Left cardiac atrium (tissue), 4 donors: Measurements from ENCODE around the gene GM2A. TPM values are rescaled to one million over a fixed set of nuclear protein-coding genes. Genes with fewer than 3 reads are reported as not detected.
"Not testable (repeated sequence)": the region's sequence is repeated elsewhere in the genome, so short reads cannot be mapped to it uniquely, and the experiment has no call there.

Experiments used
- ATAC-seq, 2 donors: fragments of 200-7000 bp; cut with Tn5 transposase; one replicate each; pipeline ENCODE4 v1.9.1; 2020; ENCODE audit warnings: mild to moderate bottlenecking in 2 of 2, moderate library complexity in 2 of 2
- DNase-seq: peaks from one replicate; pipeline ENCODE4 v3.0.0-alpha.2; 2020
- intact Hi-C, 2 donors: fragments of 100-400 bp; cut with DNase I; formaldehyde crosslinking; loops; one replicate each; pipeline versions ENCODE4 v1.14.1 to v1.15.1; 2022 to 2023
- total RNA-seq, 2 donors: library from RNA; stranded (reverse); fragmentation: NEBNext Ultra II Directional; extraction: Animal tissue kit (Norgen Biotek cat#: 25700); gene quantifications; one replicate each; pipeline ENCODE4 v1.2.1, GENCODE V29; 2021
- donor health status: DM: no; HTN: yes; CAD: no.
- donor health status: DM: no; HTN: yes; CAD: no; lungs with severe emphysema.
- donor health status: DM: yes; HTN: yes; CAD: no.
- donor health status: Dilated cardiomyopathy.

The GM2A gene
- total RNA-seq, 2 donors from 2014 or later, result 29.9 to 33.1 TPM

DNA sequence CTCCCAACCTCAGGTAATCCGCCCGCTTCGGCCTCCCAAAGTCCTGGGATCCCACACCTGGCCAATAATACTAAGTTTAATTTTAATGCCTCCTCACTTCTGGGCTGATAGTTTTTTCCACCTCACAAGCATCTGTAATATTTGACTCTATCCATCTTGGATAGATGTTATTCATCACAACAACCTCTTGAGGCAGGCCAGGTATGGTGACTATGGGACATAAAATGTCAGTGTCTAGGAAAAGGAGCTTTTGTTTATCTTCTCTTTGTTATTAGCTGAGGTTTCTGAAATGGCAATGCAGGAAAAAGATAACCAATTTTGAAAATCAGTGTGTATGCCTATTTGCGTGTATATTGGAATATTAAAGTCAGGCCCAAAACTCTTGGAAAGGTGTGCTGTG, 27.9 kb upstream of the GM2A start:
- intact Hi-C loops, result no loop called here
- no peak for DNase-seq
- no peak for ATAC-seq

DNA sequence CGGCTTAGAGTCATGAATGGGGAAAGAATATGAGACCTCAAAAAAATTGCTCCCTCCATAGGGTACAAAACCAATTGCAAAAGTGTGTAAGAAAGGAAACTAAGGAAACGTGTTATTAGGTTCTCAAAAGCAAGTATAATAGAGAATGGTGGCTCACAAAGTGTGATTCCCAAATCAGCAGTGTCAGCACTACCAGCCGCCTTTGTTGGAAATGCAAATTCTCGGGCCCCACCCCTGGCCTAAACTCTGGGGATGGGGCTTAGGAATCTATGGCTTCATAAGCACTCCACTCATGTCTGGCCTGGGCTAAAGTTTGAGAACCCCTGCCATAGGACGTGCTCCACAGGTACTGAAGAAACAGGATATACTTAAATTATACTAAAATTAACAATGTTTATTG, 27.5 kb upstream of the GM2A start:
- intact Hi-C loops, result no loop called here

GRCh38 chr5:151227918-151228447, 25.0 kb upstream of the GM2A start:
- intact Hi-C loops, result no loop called here
- no peak for DNase-seq

More for the DNA sequence above, 27.5 kb upstream of the GM2A start:
- ATAC-seq, result no peak
- no peak for DNase-seq

GRCh38 chr5:151228986-151229385, 24.0 kb upstream of the GM2A start:
- DNase-seq (no peak), ATAC-seq (no peak)
- intact Hi-C loops, result no loop called here

More at GRCh38 chr5:151227918-151228447, 25.0 kb upstream of the GM2A start:
- ATAC-seq, result no peak

- ATAC-seq, result no peak
- DNase-seq, result no peak
- intact Hi-C loops, result no loop called here
Measured at GRCh38 chr5:151230048-151230680, 22.8 kb upstream of the GM2A start.

DNA sequence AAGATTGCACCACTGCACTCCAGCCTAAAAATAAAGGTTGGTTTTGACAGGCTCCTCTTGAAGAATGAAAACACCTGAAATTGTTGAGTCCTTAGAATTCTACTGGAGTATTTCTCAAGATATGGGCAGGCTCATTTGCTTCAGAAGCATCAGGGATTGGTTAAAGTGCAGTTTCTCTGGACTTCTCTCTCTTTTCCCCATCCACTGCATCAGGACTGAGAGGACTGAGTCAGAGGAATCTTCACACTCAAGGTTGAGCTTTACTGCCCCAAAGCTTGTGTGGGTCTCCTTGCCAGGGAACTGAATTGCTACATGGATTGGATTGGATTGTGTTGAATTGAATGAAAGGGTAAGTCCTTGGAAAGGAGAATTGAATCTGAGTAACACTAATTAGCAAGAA, 21.6 kb upstream of the GM2A start:
- intact Hi-C loops, result no loop called here
- no peak for DNase-seq
- ATAC-seq, result no peak

DNA sequence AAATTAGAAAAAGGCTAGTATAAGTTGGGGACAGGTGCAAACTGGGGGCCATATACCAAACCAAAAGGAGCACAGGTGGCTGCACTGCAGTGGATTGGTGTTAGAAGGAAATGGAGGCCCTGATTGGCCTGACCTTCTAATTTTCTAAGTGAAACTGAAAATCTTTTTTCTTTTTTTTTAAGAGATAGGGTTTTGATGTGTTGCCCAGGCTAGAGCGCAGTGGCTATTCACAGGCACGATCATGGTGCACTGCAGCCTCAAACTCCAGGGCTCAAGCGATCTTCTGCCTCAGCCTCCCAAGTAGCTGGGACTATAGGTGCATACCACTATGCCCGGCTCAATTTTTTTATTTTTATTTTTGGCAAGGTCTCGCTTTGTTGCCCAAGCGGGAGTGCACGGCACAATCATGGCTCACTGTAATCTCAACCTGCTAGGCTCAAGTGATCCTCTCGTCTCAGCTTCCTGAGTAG, 19.3 kb upstream of the GM2A start:
- no peak for DNase-seq
- intact Hi-C loops, result no loop called here
- ATAC-seq, result no peak

- peak; percentile 83 for DNase-seq
- ATAC-seq, result peak; percentile 69 to 88
- intact Hi-C loops, result loop anchor here (5.0 kb wide), 3 partner anchors 107 to 227 kb away; no protein-coding TSS in a partner anchor
Measured at GRCh38 chr5:151234476-151235238, 18.3 kb upstream of the GM2A start.

DNA sequence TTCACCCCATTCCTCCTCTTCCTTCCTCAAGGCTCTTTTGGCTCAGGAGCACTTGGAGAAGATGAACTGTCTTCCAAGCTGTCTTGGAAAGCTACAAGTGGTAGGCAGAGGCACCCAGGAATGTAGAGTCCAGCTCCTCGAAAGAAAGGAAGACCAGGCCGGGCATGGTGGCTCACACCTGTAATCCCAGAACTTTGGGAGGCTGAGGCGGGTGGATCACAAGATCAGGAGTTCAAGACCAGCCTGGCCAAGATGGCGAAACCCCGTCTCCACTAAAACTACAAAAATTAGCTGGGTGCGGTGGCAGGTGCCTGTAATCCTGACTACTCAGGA, 17.8 kb upstream of the GM2A start:
- not testable (repeated sequence) for DNase-seq

GRCh38 chr5:151236888-151237287, 16.1 kb upstream of the GM2A start:
- ATAC-seq (no peak), DNase-seq (no peak)
- intact Hi-C loops, result loop anchor here (5.0 kb wide), 3 partner anchors 110 to 230 kb away; no protein-coding TSS in a partner anchor

More for the DNA sequence above, 17.8 kb upstream of the GM2A start:
- intact Hi-C loops, result loop anchor here (5.0 kb wide), 3 partner anchors 108 to 228 kb away; no protein-coding TSS in a partner anchor
- not testable (repeated sequence) for ATAC-seq

- no peak for DNase-seq
- intact Hi-C loops, result loop anchor here (2.0 to 5.0 kb wide), 4 partner anchors 73 to 230 kb away; no protein-coding TSS in a partner anchor
- no peak for ATAC-seq
Measured at GRCh38 chr5:151237685-151238084, 15.3 kb upstream of the GM2A start.

- ATAC-seq (peak; percentile 85 to 89), DNase-seq (peak; percentile 64)
- intact Hi-C loops, result loop anchor here (2.0 to 5.0 kb wide), 4 partner anchors 74 to 231 kb away; no protein-coding TSS in a partner anchor
Measured at GRCh38 chr5:151238303-151238741, 14.7 kb upstream of the GM2A start.

- intact Hi-C loops, result loop anchor here (2.0 to 5.0 kb wide), 4 partner anchors 75 to 232 kb away; no protein-coding TSS in a partner anchor
- ATAC-seq (peak in 1 of 2 donors; percentile 75), DNase-seq (peak; percentile 85)
Measured at GRCh38 chr5:151239237-151239861, 13.6 kb upstream of the GM2A start.

DNA sequence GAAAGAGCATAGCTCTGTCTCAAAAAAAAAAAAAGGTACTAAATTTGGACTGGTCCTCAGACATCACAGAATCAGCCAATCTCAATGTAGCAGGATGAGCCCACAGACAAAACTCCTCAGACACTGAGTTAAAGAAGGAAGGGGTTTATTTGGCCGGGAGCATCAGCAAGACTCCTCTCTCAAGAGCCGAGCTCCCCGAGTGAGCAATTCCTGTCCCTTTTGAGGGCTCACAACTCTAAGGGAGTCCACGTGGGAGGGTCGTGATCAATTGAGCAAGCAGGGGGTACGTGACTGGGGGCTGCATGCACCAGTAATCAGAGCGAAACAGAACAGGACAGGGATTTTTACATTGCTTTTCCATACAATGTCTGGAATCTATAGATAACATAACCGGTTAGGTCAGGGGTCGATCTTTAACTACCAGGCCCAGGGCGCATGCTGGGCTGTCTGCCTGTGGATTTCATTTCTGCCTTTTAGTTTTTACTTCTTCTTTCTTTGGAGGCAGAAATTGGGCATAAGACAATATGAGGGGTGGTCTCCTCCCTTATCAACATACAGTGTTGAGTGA, 12.6 kb upstream of the GM2A start:
- not testable (repeated sequence) for DNase-seq, ATAC-seq
- intact Hi-C loops, result loop anchor here in 1 of 2 donors (5.0 kb wide), 1 partner anchor 113 kb away; no protein-coding TSS in a partner anchor

- intact Hi-C loops, result loop anchor here in 1 of 2 donors (5.0 kb wide), 1 partner anchor 114 kb away; no protein-coding TSS in a partner anchor
- DNase-seq, result no peak
- ATAC-seq, result no peak
Measured at GRCh38 chr5:151240924-151241635, 11.9 kb upstream of the GM2A start.

- intact Hi-C loops, result loop anchor here in 1 of 2 donors (5.0 kb wide), 1 partner anchor 116 kb away; no protein-coding TSS in a partner anchor
- DNase-seq (no peak), ATAC-seq (no peak)
Measured at GRCh38 chr5:151243127-151243526, 9.9 kb upstream of the GM2A start.

DNA sequence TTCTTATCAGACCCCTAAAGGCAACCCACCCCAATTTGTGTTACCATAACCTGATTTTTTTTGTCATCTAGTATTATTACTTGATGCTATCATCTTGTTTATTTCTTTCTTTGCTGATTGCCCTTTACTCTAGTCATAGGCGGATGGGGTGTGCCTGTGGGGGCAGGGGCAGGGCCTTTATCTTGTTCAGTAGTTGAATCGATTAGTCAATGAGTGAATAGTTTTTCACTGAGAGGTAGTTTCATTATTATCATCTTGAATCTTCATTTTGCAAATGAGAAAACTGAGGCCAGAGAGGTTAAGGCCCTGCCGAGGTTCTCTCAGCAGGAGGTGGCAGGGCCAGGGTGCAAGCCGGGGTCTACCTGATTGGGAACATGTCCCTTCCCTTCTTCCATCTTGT, 9.4 kb upstream of the GM2A start:
- intact Hi-C loops, result loop anchor here in 1 of 2 donors (5.0 kb wide), 1 partner anchor 116 kb away; no protein-coding TSS in a partner anchor
- DNase-seq (no peak), ATAC-seq (no peak)

- ATAC-seq (no peak), DNase-seq (no peak)
- intact Hi-C loops, result loop anchor here in 1 of 2 donors (5.0 kb wide), 1 partner anchor 117 kb away; no protein-coding TSS in a partner anchor
Measured at GRCh38 chr5:151244206-151244605, 8.8 kb upstream of the GM2A start.
